Panc1 (cell line): ENCODE measurements around the gene CHCHD3.

Experiments used
- CTCF ChIP-seq: fragments of 450-650 bp; IDR thresholded peaks from 2 replicates; pipeline ENCODE4 v1.5.1; 2017; ENCODE audit warnings: mild to moderate bottlenecking
- POLR2AphosphoS5 ChIP-seq: IDR thresholded peaks from 2 replicates; pipeline ENCODE4 v1.6.1; 2012; ENCODE audit warnings: mild to moderate bottlenecking, low read depth, low read length, moderate library complexity

GRCh38 chr7:133011746-133012145 lies 70.1 kb downstream of the CHCHD3 start:
- no peak for TF ChIP-seq CTCF
- TF ChIP-seq POLR2AphosphoS5 = no peak
